Fibroblast of mammary gland (primary cell): ENCODE data around the gene TOMM40.

ENCODE experiments used
- DNase-seq: peaks from one replicate; pipeline ENCODE4 v3.0.0-alpha.2; 2010; ENCODE audit warnings: low read depth
- H3K4me3 ChIP-seq: 2 replicates; pipeline ENCODE4 v1.5.1; 2011; ENCODE audit warnings: low read depth, mild to moderate bottlenecking, low read length, moderate library complexity; ENCODE audit not compliant: control insufficient read depth
- CTCF ChIP-seq: conservative IDR thresholded peaks from 2 replicates; pipeline ENCODE4 v1.5.1; 2011; ENCODE audit warnings: low read depth, low read length, inconsistent platforms; ENCODE audit not compliant: control insufficient read depth, insufficient read depth

Gene TOMM40

GRCh38 chr19:44871809-44872208 lies 19.2 kb upstream of the TOMM40 start:
- TF ChIP-seq CTCF: no peak
- H3K4me3 ChIP-seq: no peak overlapping the region
- no peak for DNase-seq

DNA sequence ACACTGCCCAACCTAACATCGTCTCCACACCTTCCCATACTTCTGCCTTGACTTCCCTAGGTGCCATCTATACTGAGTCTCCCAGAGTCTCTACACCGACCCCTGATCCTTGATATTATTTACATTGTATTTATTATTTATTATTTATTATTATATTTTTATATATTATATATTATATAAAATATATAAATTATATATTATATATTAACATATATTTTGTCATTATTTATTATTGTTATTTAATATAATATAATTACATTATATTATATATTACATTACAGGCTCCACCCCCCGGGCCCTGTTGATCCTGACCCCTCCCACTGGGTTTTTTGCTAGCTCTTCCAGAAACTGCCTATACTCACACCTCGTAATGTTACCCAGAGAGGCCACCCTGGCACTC lies 18.4 kb upstream of the TOMM40 start:
- no peak for DNase-seq
- H3K4me3 ChIP-seq: no peak overlapping the region
- no peak for TF ChIP-seq CTCF

GRCh38 chr19:44874317-44874716 lies 16.7 kb upstream of the TOMM40 start:
- no peak for TF ChIP-seq CTCF
- no peak for DNase-seq
- no peak overlapping the region for H3K4me3 ChIP-seq

- peak; percentile 40 for DNase-seq
Observed at GRCh38 chr19:44875666-44876451, 15.2 kb upstream of the TOMM40 start.

GRCh38 chr19:44876930-44877535 lies 14.0 kb upstream of the TOMM40 start:
- no peak for DNase-seq
- H3K4me3 ChIP-seq: no peak overlapping the region
- no peak for TF ChIP-seq CTCF

More at GRCh38 chr19:44875666-44876451, 15.2 kb upstream of the TOMM40 start:
- no peak for TF ChIP-seq CTCF
- H3K4me3 ChIP-seq: no peak overlapping the region

DNA sequence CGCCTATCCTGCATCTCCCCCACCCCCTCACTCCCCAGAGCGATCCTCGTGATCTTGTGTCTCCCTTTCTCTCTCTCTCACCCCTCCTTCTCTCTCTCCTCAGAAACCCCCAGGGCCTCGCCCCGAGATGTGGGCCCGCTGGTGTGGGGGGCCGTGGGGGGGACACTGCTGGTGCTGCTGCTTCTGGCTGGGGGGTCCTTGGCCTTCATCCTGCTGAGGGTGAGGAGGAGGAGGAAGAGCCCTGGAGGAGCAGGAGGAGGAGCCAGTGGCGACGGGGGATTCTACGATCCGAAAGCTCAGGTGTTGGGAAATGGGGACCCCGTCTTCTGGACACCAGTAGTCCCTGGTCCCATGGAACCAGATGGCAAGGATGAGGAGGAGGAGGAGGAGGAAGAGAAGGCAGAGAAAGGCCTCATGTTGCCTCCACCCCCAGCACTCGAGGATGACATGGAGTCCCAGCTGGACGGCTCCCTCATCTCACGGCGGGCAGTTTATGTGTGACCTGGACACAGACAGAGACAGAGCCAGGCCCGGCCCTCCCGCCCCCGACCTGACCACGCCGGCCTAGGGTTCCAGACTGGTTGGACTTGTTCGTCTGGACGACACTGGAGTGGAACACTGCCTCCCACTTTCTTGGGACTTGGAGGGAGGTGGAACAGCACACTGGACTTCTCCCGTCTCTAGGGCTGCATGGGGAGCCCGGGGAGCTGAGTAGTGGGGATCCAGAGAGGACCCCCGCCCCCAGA lies 12.8 kb upstream of the TOMM40 start:
- no peak overlapping the region for H3K4me3 ChIP-seq
- no peak for TF ChIP-seq CTCF
- no peak for DNase-seq
